ENCODE measurements around the gene CCR9. TPM values are rescaled to one million over a fixed set of nuclear protein-coding genes. Genes with fewer than 3 reads are reported as not detected.
A peak's percentile ranks its signal among the peaks of the same experiment; 100 is the strongest.
"Not testable (repeated sequence)": the region's sequence is repeated elsewhere in the genome, so short reads cannot be mapped to it uniquely, and the experiment has no call there.

Gene CCR9, protein sequence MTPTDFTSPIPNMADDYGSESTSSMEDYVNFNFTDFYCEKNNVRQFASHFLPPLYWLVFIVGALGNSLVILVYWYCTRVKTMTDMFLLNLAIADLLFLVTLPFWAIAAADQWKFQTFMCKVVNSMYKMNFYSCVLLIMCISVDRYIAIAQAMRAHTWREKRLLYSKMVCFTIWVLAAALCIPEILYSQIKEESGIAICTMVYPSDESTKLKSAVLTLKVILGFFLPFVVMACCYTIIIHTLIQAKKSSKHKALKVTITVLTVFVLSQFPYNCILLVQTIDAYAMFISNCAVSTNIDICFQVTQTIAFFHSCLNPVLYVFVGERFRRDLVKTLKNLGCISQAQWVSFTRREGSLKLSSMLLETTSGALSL
- not detected in 2 replicates for total RNA-seq (2014; rRNA removed; shearing (Covaris generic))

DNA sequence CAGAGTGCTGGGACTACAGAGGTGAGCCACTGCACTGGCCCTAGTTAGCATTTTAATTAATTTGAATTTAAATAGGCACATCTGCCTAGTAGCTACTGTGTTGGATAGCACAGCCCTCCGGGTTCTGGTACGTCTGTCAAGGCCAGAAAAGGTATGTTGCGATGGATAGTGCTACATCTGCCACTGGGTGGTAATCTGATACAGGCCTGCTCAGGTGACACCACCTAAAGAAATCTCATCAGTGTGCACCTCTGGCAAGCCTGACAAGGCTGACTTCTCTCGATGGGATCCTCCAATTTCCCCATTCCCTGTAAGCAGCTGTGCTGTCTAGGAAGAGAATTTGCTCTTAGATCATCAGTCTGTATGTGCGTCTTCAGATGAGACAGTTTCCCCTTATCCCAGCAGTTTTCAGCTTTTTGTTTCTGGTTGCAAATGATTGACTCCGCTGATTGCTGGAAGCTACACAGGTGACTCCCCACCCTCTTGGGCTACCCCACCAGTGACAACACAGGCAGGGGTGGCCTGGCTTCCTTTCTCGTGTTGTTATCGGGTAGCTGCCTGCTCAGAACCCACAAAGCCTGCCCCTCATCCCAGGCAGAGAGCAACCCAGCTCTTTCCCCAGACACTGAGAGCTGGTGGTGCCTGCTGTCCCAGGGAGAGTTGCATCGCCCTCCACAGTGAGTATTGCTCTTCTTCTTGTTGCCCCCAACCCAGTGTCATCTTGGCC lies at the start of gene CCR9:
Gene CCR9, plus strand, starts transcription at position 565 of the 727 bp plus-strand sequence. CDS start 8,391 bp downstream, outside the sequence.
- DNase-seq (ENCODE audit: low read depth) = no peak

DNA sequence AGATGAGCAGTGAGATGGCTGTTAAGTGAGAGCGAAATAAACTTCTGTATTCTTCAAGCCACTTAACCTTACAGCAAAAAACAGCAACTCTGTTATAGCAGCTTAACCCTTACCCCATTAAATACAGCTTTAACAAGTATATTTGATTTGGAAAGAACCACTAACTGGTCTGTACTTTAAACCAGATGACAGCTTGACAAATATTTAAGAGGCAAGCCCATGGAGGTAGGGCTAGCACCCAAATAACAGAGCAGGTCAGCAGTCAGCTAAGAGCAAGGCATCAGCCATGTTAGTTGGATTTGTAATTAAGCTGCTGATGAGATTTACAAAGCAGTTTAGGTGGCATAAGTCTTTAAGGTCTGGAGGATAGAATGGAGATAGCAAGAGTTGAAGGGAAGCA lies 47.9 kb upstream of the CCR9 start:
- no peak for DNase-seq (ENCODE audit: low read depth)

GRCh38 chr3:45841420-45841756 lies 45.0 kb upstream of the CCR9 start:
- DNase-seq (ENCODE audit: low read depth) = peak; percentile 28

DNA sequence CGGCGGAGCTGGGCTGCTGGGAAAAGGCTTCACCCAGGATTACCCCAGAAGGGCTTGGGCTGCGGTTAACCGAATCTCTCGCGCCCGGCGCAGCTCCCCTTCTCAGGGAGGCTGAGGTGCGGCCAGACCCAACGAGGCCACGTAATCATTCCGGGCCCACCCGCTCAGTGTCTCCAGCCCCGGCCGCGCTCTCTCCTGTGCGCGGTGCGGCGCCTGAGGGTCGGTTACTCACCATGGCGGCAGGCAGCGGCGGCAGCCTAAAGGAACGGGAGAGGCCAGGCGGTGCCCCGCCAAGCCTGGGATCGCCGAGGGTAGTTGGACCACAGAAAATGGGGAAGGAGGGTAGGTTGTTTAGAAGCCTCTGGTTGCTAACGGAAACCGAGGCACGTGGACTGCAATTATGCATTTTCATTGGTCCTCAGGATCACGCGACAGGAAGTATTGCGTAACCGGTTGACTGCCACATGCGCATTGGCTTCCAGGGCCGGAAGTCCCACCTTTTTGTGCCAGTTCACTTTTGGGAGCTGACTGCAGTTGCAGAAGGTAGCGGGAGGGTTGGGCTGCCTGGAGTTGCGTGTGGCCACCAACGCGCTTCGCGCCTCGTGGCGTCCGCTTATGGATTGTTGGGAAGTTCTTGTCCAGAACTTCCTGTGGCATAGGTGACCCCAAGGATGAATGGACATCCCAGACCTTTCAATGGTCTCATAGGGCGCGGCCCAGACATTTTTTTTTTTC lies 44.4 kb upstream of the CCR9 start, which contains the start of gene LZTFL1:
Gene LZTFL1, minus strand, starts transcription at position 363 of the 735 bp plus-strand sequence. Its CDS starts 128 bp downstream, at position 235.
- peak; percentile 98 for DNase-seq (ENCODE audit: low read depth)

GRCh38 chr3:45842851-45843625 lies 43.3 kb upstream of the CCR9 start:
- DNase-seq (ENCODE audit: low read depth) = no peak

DNA sequence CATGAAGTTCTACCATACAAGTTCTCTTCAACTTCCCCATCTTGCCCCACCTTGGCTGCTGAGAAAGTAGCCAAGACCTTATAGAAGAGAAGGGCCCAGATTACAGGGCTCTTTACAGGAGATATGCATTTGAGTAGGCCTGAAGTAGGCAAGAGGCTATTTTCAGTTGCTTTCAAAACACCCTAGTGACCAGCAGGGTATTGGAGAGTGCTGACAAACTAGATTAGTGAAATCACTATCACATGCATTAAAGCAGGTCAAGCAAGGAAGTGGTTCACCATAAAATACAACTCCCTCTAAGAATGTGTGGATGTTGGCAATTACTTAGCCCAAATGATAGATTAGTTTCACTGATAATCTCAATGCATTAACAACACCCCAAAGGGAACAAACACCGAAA lies 41.7 kb upstream of the CCR9 start:
- no peak for DNase-seq (ENCODE audit: low read depth)

- DNase-seq (ENCODE audit: low read depth) = no peak
Measured at GRCh38 chr3:45848392-45848791, 38.0 kb upstream of the CCR9 start.

DNA sequence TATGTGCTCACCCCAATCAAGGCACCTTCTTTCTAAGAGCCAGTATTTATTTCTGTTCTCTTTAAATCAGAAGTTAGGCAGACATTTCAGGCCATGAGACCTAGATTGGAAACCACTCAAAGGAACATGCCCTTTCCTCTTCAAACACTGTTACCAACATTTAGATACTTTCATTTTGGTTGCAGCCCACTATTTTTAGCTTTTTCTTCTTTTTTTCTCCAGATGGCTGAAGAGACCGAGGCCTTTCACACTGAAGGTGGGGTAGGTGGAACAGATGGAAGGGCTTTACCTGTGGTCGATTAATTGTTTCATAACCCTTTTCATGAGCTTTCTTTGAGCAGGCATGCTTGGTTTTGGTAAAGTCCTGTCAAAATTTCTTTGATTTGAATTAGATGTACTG lies 33.5 kb upstream of the CCR9 start:
- no peak for DNase-seq (ENCODE audit: low read depth)

DNA sequence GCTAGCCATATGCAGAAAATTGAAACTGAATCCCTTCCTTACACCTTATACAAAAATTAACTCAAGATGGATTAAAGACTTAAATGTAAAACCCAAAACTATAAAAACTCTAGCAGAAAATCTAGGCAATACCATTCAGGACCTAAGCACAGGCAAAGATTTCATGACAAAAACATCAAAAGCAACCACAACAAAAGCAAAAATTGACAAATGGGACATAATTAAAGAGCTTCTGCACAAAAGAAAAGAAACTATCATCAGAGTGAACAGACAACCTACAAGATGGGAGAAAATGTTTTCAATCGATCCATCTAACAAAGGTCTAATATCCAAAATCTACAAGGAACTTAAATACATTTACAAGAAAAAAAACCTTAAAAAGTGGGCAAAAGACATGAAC lies 30.0 kb upstream of the CCR9 start:
- DNase-seq (ENCODE audit: low read depth) = not testable (repeated sequence)

GRCh38 chr3:45857024-45857423 lies 29.3 kb upstream of the CCR9 start:
- DNase-seq (ENCODE audit: low read depth) = not testable (repeated sequence)

DNA sequence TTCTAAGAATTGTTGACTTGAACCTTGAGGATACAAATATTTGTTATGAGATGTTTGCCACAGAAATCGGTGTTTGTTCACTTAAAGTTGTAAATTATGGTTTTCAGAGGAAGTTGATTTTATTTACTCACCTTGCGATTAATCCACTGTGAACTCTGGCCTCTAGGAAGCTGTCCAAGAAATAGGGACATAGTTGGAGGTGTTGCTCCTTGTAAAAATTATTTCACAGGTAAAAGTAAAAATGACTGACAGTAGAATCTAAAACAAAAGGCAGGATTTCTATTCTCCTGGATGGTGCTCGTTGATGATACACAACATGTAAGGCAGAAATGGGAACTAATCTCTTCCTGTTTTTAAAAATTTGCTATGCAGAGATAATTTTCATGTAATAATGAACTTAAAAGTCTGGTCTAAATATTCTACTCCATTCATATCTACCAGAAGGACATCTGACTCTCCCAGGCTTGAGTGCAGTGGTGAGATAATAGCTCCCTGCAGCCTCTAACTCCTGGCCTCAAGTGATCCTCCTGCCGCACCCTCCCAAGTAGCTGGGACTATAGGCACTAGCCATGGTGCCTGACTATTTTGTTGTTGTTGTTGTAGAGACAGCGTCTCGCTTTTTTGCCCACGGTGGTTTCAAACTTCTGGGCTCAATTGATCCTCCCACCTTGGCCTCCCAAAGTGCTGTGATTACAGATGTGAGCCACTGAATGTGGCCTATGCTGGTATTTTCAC lies 27.4 kb upstream of the CCR9 start:
- DNase-seq (ENCODE audit: low read depth) = no peak

DNA sequence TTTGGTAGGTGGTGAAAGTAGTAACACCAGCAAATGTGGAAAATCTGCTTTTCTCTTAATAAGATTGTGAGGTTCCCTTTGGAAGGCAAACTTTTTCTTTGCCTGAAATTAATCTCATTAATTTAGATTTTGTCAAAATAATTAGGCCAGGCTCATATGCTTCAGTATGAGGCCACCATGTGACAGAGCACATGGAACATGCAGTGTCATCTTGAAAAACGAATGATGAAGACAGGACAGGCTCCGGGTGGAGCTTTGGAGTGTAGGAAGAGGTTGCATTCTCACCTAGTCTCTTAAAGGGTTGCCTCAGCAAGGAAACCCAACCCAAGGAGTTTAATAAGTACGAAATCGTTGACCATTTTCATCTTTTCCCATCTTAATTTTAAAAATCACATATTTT lies 25.9 kb upstream of the CCR9 start:
- no peak for DNase-seq (ENCODE audit: low read depth)

DNA sequence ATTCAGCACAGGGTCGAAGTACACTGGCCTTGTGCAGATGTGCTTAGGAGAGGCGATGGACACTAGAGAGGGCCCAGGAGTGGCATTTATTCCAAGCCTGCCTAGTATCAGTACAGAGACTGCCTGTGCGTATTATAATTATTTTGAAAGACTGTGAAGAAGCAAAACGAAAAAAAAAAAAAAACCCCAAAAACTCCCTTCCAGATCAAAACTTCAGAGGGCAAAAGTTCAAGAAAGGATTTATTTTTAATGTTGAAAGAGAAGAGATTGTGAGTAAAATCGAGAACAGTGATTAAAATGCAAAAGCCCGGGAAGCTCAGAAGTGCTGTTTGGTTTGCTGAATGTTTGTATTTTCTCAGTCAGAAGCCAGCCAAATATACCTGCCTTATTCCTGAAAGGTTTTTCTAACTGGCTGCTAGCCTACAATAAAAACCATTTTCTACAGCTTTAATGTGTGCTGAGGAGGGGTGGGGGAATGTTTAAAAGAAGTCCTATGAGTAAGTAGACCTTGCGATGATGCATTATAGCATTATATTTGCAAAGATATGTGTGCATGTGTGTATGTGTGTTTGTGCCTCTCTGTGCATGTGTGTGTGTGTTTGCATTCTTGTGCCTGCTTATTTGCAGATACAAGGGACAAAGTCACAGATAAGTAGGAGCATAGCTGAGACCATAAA lies 25.2 kb upstream of the CCR9 start:
- no peak for DNase-seq (ENCODE audit: low read depth)

DNA sequence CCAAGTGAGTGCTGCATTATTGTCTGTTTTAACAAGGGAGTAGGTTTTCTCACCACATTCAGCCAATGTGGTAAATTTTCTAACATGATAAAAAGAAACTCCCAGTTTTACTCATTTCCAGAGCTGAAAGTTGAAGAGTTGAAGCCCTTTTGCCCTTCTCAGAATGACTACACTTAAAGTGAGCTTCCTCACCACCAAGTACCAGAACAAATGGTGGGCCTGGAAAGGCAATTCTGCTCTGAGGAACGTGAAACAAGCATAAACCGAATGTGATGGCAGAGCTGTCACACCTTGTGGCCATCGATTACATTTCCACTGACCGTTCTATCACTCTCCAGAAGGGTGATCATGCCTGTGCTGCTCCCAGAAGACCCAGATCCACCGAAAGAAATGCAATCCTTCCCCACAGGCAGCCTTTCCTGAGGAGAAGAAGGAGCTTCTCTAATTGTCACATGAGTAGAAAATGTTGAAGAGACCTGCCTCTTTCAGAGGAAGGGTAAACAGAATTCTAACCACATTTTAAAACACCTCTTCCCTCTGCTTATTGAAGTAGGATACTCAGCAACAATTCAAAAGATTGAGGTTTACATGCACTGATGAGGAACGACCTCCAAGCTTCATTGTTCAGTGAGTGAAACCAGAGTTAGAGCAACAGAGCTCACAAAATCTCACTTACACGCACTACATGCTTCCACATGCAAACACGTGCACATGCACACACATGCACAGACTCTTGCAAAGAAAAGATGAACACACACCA lies 21.4 kb upstream of the CCR9 start:
- DNase-seq (ENCODE audit: low read depth) = no peak

DNA sequence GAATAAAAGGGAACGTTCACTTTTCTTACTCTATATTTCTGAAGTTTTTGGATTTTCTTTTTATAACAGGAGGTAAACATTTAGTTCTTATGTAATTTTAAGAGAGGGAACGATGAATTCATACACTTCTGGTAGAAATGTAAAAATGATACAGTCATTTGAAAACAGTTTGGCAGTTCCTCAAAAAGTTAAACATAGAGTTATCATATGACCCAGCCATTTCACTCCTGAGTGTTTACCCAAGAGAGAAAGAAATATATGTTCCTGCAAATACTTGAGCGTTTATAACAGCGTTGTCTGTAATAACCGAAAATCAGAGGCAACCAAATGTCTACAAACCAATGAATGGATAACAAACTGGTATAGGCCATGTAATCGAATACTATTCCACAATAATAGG lies 20.8 kb upstream of the CCR9 start:
- no peak for DNase-seq (ENCODE audit: low read depth)

DNA sequence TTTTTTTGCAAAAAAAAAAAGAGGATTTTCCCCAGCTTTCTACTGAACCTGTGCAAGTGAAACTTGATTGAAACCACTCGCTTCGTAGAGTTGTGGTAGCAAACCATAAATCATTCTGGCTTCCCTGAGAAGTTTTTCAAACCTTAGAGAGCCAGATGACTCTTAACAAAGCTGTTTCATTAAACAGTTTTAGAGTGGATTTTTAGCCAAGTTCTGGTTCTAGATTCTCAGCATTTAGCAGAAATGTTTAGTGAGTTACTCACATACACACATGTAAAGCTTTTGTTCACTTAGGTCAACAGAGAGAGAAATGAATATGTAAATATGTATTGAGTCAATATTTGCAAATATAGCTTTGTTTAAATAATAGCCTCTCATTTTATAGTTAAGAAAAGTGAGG lies 18.1 kb upstream of the CCR9 start:
- no peak for DNase-seq (ENCODE audit: low read depth)

DNA sequence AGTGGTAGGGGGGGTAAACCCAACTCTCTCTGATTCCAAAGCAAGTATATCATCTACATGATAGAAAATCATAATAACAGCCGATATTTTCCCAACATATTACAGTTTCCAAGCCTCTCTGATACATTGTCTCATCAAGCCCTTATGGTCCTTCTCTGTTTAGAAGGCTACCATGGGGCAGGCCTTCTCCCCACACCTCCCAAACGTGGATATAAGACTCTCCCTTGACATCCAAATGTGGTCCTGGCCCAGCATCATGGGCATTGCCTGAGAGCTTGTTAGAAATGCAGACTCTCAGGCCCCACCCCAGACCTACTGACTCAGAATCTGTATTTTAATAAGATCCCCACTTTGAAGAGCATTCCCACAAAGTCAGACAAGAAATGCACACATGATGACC lies 17.7 kb upstream of the CCR9 start:
- no peak for DNase-seq (ENCODE audit: low read depth)

- DNase-seq (ENCODE audit: low read depth) = no peak
Measured at GRCh38 chr3:45869638-45870037, 16.7 kb upstream of the CCR9 start.

DNA sequence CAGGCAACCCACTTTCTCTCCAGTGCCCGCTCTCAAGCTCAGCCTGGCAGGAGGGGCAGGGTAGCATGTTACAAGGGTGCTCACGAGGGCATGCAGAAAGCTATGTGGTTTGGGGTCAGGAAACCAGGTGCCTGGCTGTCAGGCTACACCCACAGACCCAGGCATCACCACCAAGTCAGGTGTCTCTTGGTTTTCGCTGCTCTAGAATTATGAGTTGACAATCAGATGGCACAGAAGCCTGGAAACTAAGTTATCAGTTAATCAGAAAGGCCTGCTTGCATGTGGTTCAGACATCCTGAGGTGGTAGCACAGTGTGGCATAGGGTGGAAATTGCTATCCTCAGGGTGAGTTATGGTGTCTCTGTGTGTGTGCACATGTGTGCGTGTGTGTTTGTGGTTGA lies 16.2 kb upstream of the CCR9 start:
- DNase-seq (ENCODE audit: low read depth) = no peak

- DNase-seq (ENCODE audit: low read depth) = no peak
Measured at GRCh38 chr3:45871780-45872179, 14.6 kb upstream of the CCR9 start.
